Measurements from ENCODE around the gene AFG3L2.

The AFG3L2 gene

DNA sequence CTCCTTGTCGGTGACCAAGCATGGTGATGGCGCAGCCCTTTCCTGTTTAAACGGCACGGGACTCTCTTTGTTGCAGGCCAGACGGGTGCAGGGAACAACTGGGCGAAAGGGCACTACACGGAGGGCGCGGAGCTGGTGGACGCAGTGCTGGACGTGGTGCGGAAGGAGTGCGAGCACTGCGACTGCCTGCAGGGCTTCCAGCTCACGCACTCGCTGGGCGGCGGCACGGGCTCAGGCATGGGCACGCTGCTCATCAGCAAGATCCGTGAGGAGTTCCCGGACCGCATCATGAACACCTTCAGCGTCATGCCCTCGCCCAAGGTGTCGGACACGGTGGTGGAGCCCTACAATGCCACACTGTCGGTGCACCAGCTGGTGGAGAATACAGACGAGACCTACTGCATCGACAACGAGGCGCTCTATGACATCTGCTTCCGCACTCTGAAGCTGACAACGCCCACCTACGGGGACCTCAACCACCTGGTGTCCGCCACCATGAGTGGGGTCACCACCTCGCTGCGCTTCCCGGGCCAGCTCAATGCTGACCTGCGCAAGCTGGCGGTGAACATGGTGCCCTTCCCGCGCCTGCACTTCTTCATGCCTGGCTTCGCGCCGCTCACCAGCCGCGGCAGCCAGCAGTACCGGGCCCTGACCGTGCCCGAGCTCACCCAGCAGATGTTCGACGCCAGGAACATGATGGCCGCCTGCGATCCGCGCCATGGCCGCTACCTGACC, 51.9 kb downstream of the AFG3L2 start:
- Histone ChIP-seq H3K9me3 (ENCODE audit: control insufficient read depth, insufficient read depth, low read length) (no peaks in the 10 kb centered on the region), H3K4me3 (ENCODE audit: low read depth, low read length) (no peak overlapping the region), H3K27ac (ENCODE audit: low read depth, low read length) (no peak overlapping the region), H3K9ac (ENCODE audit: low read depth, low read length) (no peak overlapping the region), H3K4me1 (ENCODE audit: control insufficient read depth, insufficient read depth, low read length) (no peaks in the 10 kb centered on the region), H3K36me3 (ENCODE audit: control insufficient read depth, insufficient read depth, low read length) (peaks cover 64% of the 10 kb centered on the region), H3K27me3 (ENCODE audit: control insufficient read depth, insufficient read depth, low read length) (no peaks in the 10 kb centered on the region)

DNA sequence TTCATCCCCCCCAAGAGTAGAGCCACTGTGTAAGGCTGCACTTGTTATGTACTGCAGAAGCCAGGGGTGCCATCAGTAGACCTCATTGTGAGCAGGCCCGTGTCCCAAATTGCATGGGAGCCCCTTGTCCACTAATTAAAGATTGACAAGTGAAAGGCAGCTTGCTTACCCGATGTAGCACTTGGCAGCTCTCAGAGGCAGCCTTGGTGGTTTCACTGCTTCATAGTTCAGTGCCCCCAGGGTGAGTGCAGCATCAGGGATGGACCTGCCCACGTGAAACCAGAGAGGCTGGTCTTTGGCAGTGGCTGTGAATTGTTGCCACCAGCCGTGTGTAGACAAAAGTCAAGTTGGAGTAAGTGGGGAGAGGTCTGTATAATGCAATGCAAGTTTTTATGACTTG, 55.7 kb downstream of the AFG3L2 start:
- H3K36me3 ChIP-seq (ENCODE audit: control insufficient read depth, insufficient read depth, low read length), result peaks cover 54% of the 10 kb centered on the region
- no peaks in the 10 kb centered on the region for H3K27me3 ChIP-seq (ENCODE audit: control insufficient read depth, insufficient read depth, low read length)
- H3K4me1 ChIP-seq (ENCODE audit: control insufficient read depth, insufficient read depth, low read length), result no peaks in the 10 kb centered on the region
- H3K9ac ChIP-seq (ENCODE audit: low read depth, low read length), result no peak overlapping the region
- H3K27ac ChIP-seq (ENCODE audit: low read depth, low read length), result no peak overlapping the region
- H3K4me3 ChIP-seq (ENCODE audit: low read depth, low read length), result no peak overlapping the region
- no peaks in the 10 kb centered on the region for H3K9me3 ChIP-seq (ENCODE audit: control insufficient read depth, insufficient read depth, low read length)

DNA sequence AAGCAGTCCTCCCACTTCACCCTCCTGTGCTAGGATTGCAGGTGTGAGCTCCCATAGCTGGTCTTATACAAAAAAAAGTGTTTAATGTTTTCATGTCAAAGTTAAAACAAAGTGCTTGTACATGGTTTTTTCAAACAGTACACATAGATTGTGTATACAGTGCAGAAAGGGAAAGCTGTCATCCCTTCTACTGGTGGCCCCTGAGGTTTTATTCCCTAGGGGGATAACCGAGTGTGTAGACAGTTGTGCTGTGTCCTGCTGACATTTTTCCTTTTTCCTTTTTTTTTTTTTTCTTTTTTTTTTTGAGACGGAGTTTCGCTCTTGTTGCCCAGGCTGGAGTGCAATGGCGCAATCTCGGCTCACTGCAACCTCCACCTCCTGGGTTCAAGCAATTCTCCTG, 58.2 kb downstream of the AFG3L2 start:
- Histone ChIP-seq H3K36me3 (ENCODE audit: control insufficient read depth, insufficient read depth, low read length) (peaks cover 61% of the 10 kb centered on the region), H3K4me3 (ENCODE audit: low read depth, low read length) (no peak overlapping the region), H3K9ac (ENCODE audit: low read depth, low read length) (no peak overlapping the region), H3K27me3 (ENCODE audit: control insufficient read depth, insufficient read depth, low read length) (no peaks in the 10 kb centered on the region), H3K9me3 (ENCODE audit: control insufficient read depth, insufficient read depth, low read length) (no peaks in the 10 kb centered on the region), H3K4me1 (ENCODE audit: control insufficient read depth, insufficient read depth, low read length) (no peaks in the 10 kb centered on the region), H3K27ac (ENCODE audit: low read depth, low read length) (no peak overlapping the region)

DNA sequence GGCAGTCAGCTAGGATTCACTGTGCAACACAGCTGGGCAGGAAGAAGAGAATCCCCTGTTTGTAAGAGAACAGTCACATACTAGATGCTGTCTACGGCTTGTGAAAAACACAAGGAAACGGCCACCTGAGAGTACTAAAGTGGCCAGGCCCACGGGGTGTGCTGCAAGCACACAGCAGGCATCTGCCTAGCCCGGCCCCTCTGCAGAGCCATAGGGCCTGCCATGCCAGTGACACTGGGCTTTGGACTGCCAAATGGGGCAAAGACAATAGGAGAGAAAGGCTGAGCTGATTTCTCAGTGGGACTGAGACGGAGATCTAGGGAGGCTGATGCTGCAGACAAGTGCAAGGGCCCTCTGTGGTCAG, 58.7 kb downstream of the AFG3L2 start:
- no peak overlapping the region for H3K27ac ChIP-seq (ENCODE audit: low read depth, low read length)

DNA sequence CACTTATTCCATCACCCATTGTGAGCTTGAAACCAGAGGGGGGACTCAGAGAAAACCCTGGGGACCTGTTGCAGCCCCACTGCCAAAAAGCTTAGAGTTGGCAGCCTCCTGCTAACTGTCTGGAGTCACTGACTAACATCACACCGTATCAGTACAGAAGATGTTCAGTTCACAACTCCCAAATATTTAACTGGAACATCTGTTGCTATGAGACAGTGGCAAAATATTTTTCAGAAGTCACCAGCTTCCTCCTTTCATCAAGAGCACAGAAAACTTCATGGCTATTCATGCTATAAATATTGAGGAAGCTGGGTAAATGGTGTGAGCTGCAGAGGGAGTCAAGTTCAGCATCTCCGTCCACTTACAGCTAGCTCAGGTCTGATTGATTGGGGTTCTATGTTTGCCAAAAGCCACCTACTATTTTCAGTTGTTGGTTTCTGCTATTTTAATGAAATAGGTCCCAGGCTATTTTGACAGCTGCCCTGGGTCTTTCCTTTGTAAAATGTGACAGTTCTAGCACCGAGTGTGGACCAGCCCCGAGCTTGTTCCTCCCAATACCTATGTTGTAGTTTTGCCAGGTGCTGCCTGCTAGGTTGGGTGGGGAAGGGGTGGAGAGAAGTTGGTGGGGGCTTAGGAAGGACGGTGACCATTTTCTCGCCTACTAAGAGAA, 59.2 kb downstream of the AFG3L2 start:
- Histone ChIP-seq H3K9me3 (ENCODE audit: control insufficient read depth, insufficient read depth, low read length) (no peaks in the 10 kb centered on the region), H3K4me3 (ENCODE audit: low read depth, low read length) (no peak overlapping the region), H3K36me3 (ENCODE audit: control insufficient read depth, insufficient read depth, low read length) (peaks cover 68% of the 10 kb centered on the region), H3K27ac (ENCODE audit: low read depth, low read length) (no peak overlapping the region), H3K9ac (ENCODE audit: low read depth, low read length) (no peak overlapping the region), H3K4me1 (ENCODE audit: control insufficient read depth, insufficient read depth, low read length) (no peaks in the 10 kb centered on the region), H3K27me3 (ENCODE audit: control insufficient read depth, insufficient read depth, low read length) (no peaks in the 10 kb centered on the region)

More for the DNA sequence above, 58.7 kb downstream of the AFG3L2 start:
- Histone ChIP-seq H3K4me1 (ENCODE audit: control insufficient read depth, insufficient read depth, low read length) (no peaks in the 10 kb centered on the region), H3K4me3 (ENCODE audit: low read depth, low read length) (no peak overlapping the region), H3K27me3 (ENCODE audit: control insufficient read depth, insufficient read depth, low read length) (no peaks in the 10 kb centered on the region), H3K36me3 (ENCODE audit: control insufficient read depth, insufficient read depth, low read length) (peaks cover 66% of the 10 kb centered on the region), H3K9ac (ENCODE audit: low read depth, low read length) (no peak overlapping the region), H3K9me3 (ENCODE audit: control insufficient read depth, insufficient read depth, low read length) (no peaks in the 10 kb centered on the region)

DNA sequence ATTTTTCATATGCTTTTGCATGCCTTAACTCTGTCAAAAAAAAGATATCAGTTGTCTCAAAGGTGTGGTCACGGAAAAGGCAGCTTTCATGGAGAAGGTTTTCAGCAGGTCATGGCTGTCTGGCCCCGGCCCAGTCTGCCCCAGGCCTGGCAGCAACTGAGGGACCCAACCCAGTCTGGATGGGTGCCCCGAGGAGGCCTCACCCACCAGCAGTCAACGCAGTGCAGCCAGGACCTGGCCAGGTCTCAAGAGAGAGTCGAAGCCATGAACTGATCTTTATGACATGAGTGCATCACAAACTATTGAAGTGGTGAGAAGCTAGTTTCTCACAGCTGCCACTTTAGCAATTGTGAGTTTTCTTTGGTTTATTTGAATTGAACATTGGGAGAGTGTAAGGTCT, 61.1 kb downstream of the AFG3L2 start:
- H3K27ac ChIP-seq (ENCODE audit: low read depth, low read length), result no peak overlapping the region
- H3K9me3 ChIP-seq (ENCODE audit: control insufficient read depth, insufficient read depth, low read length), result no peaks in the 10 kb centered on the region
- no peaks in the 10 kb centered on the region for H3K27me3 ChIP-seq (ENCODE audit: control insufficient read depth, insufficient read depth, low read length)
- peaks cover 76% of the 10 kb centered on the region for H3K36me3 ChIP-seq (ENCODE audit: control insufficient read depth, insufficient read depth, low read length)
- H3K4me1 ChIP-seq (ENCODE audit: control insufficient read depth, insufficient read depth, low read length), result no peaks in the 10 kb centered on the region
- H3K9ac ChIP-seq (ENCODE audit: low read depth, low read length), result no peak overlapping the region
- no peak overlapping the region for H3K4me3 ChIP-seq (ENCODE audit: low read depth, low read length)

DNA sequence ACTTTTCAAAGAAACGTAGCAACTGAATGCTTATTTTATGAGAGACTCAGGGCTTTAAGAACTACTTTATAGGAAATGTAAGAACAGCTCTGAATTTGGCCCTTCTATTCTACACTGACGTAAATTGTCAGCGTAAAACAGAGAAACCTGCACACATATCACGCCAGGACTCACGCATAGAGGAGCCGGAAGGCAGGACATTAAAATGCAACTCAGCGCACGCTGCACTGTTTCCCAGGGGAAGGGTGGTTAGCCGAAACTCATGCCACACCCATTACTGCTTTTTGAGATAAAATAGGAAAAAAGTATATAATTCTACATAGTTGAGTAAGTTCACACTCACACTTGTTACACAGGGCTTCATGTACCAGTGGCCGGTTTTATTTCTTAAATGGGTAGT, 61.5 kb downstream of the AFG3L2 start:
- Histone ChIP-seq H3K27me3 (ENCODE audit: control insufficient read depth, insufficient read depth, low read length) (no peaks in the 10 kb centered on the region), H3K9ac (ENCODE audit: low read depth, low read length) (no peak overlapping the region), H3K4me3 (ENCODE audit: low read depth, low read length) (no peak overlapping the region), H3K36me3 (ENCODE audit: control insufficient read depth, insufficient read depth, low read length) (peaks cover 73% of the 10 kb centered on the region), H3K27ac (ENCODE audit: low read depth, low read length) (no peak overlapping the region), H3K9me3 (ENCODE audit: control insufficient read depth, insufficient read depth, low read length) (no peaks in the 10 kb centered on the region), H3K4me1 (ENCODE audit: control insufficient read depth, insufficient read depth, low read length) (no peaks in the 10 kb centered on the region)

DNA sequence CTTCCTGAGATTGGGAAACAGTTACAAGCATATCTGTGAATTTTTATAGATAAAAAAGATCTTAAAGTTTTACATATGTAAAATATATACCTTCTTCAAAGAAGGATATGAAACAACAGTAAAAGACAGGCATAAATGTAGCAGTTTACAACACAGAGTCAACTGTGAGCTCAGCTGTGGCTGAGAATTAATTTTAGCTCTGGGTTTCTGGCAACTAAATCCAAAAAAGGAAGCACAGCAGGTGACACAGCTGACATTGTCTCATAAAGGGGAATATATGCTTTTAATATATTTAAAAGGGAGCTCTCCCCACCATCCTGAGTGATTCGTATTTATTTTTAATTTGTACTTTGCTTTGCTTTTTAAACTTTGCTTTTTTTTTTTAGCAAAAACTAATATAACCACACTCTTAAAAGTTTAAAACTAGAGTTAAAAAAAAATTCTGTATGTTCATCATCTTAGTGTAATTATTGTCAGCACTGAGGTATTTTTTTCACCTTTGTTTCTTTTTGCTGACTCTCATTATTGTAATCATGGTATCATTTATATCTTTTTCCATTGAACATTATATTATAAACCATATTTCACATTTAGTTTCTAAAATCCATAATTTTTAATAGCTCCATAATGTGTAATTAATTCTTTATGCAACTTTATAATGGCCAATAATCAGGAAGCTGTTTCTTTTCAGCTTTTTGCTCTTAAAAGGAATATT, 62.3 kb downstream of the AFG3L2 start:
- no peak overlapping the region for H3K4me3 ChIP-seq (ENCODE audit: low read depth, low read length)
- H3K4me1 ChIP-seq (ENCODE audit: control insufficient read depth, insufficient read depth, low read length), result peaks cover 1% of the 10 kb centered on the region

DNA sequence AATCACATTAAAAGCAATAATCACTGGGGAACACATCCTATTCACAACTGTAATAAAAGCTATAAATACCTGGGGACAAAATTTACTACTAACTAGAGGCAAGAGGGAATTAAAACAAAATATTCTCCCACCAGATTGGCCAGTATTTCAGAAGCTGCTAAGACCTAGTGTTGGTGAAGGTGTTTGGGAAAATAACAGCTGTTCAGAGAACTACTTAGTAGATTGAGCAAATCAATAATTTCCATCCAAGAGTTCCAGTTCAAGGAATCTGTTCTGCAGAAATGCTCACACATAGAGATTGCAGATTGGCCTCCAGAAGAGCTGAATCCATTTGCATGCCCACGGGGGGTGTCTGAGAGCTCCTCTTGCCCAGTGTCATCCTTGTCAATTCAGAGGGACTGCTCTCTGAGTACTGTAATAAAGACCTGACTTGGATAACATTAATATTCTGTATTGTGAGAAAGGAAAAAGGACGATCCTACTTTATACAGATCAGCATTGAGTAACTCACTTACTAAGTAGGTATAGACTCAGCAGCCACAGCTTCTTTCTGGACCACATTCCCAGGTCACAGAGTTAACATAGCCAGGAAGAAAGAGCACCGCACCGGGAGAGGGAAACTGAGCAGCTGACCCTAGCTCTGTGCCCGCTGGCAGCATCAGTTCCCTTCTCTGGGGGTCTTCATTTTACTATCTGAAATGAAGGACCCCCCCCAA, 63.3 kb downstream of the AFG3L2 start:
- Histone ChIP-seq H3K36me3 (ENCODE audit: control insufficient read depth, insufficient read depth, low read length) (peaks cover 76% of the 10 kb centered on the region), H3K27ac (ENCODE audit: low read depth, low read length) (no peak overlapping the region), H3K9ac (ENCODE audit: low read depth, low read length) (no peak overlapping the region), H3K4me3 (ENCODE audit: low read depth, low read length) (no peak overlapping the region), H3K9me3 (ENCODE audit: control insufficient read depth, insufficient read depth, low read length) (no peaks in the 10 kb centered on the region), H3K27me3 (ENCODE audit: control insufficient read depth, insufficient read depth, low read length) (peaks cover 2% of the 10 kb centered on the region; the same call in 1 of the 2 replicates), H3K4me1 (ENCODE audit: control insufficient read depth, insufficient read depth, low read length) (peaks cover 6% of the 10 kb centered on the region)

More for the DNA sequence above, 62.3 kb downstream of the AFG3L2 start:
- no peaks in the 10 kb centered on the region for H3K27me3 ChIP-seq (ENCODE audit: control insufficient read depth, insufficient read depth, low read length)
- H3K9me3 ChIP-seq (ENCODE audit: control insufficient read depth, insufficient read depth, low read length), result no peaks in the 10 kb centered on the region
- H3K36me3 ChIP-seq (ENCODE audit: control insufficient read depth, insufficient read depth, low read length), result peaks cover 73% of the 10 kb centered on the region
- H3K9ac ChIP-seq (ENCODE audit: low read depth, low read length), result no peak overlapping the region
- H3K27ac ChIP-seq (ENCODE audit: low read depth, low read length), result no peak overlapping the region

DNA sequence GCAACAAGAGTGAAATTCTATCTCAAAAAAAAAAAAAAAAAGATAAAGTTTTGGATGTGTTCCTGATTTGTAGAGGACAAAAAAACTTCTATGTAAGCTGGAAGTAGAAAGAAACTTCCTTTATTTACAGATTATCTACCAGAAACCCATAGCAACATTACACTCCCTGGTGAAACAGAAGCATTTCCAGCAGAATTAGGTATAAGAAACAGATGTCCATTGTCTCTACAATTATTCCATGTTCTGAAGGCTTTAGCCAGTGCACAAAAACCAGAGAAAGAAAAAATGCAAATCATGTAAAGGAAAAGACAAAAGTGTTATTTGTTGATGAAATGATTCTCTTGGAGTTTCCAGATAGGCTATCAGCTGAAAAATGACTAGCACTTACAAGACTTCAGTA, 64.1 kb downstream of the AFG3L2 start:
- peaks cover 4% of the 10 kb centered on the region; the same call in 1 of the 2 replicates for H3K27me3 ChIP-seq (ENCODE audit: control insufficient read depth, insufficient read depth, low read length)
- peaks cover 71% of the 10 kb centered on the region for H3K36me3 ChIP-seq (ENCODE audit: control insufficient read depth, insufficient read depth, low read length)
- H3K27ac ChIP-seq (ENCODE audit: low read depth, low read length), result no peak overlapping the region
- peaks cover 6% of the 10 kb centered on the region for H3K4me1 ChIP-seq (ENCODE audit: control insufficient read depth, insufficient read depth, low read length)
- H3K9me3 ChIP-seq (ENCODE audit: control insufficient read depth, insufficient read depth, low read length), result no peaks in the 10 kb centered on the region
- H3K9ac ChIP-seq (ENCODE audit: low read depth, low read length), result no peak overlapping the region
- no peak overlapping the region for H3K4me3 ChIP-seq (ENCODE audit: low read depth, low read length)
